Stimulated activated CD8-positive, alpha-beta memory T cell treated with anti-CD3 and anti-CD28 coated beads, Interleukin-12 subunit alpha, Interleukin-12 subunit beta, amount 100 ng/mL, for 1 hour (primary cell): Measurements from ENCODE around the gene CDK14.
"Not testable (repeated sequence)": the region's sequence is repeated elsewhere in the genome, so short reads cannot be mapped to it uniquely, and the experiment has no call there.

Experiments
- DNase-seq: peaks from one replicate; pipeline ENCODE4 v3.0.0-alpha.2; 2020; ENCODE audit warnings: low read depth

CDK14 gene

GRCh38 chr7:90900628-90901356, 304.7 kb downstream of the CDK14 start:
- DNase-seq: no peak

GRCh38 chr7:90903841-90904240, 307.7 kb downstream of the CDK14 start:
- DNase-seq: no peak

GRCh38 chr7:90910136-90910535, 314.0 kb downstream of the CDK14 start:
- DNase-seq: no peak

- DNase-seq: no peak
Observed at GRCh38 chr7:90916319-90916718, 320.2 kb downstream of the CDK14 start.

- no peak for DNase-seq
Observed at GRCh38 chr7:90917539-90917938, 321.4 kb downstream of the CDK14 start.

GRCh38 chr7:90918303-90918702, 322.2 kb downstream of the CDK14 start:
- DNase-seq: no peak

- DNase-seq: no peak
Observed at GRCh38 chr7:90919816-90920215, 323.7 kb downstream of the CDK14 start.

- DNase-seq: no peak
Observed at GRCh38 chr7:90920336-90920735, 324.2 kb downstream of the CDK14 start.

GRCh38 chr7:90923541-90923997, 327.4 kb downstream of the CDK14 start:
- no peak for DNase-seq

- not testable (repeated sequence) for DNase-seq
Observed at GRCh38 chr7:90928700-90929424, 332.7 kb downstream of the CDK14 start.

GRCh38 chr7:90931986-90932916, 336.1 kb downstream of the CDK14 start:
- no peak for DNase-seq

- no peak for DNase-seq
Observed at GRCh38 chr7:90933041-90933440, 336.9 kb downstream of the CDK14 start.

GRCh38 chr7:90933984-90934383, 337.9 kb downstream of the CDK14 start:
- DNase-seq: no peak

- DNase-seq: no peak
Observed at GRCh38 chr7:90938371-90938770, 342.2 kb downstream of the CDK14 start.

GRCh38 chr7:90939666-90940065, 343.5 kb downstream of the CDK14 start:
- DNase-seq: no peak

GRCh38 chr7:90944021-90944420, 347.9 kb downstream of the CDK14 start:
- DNase-seq: no peak

GRCh38 chr7:90945104-90945787, 349.1 kb downstream of the CDK14 start:
- no peak for DNase-seq

GRCh38 chr7:90946730-90947501, 350.8 kb downstream of the CDK14 start:
- no peak for DNase-seq

GRCh38 chr7:90948085-90948484, 352.0 kb downstream of the CDK14 start:
- DNase-seq: no peak

- no peak for DNase-seq
Observed at GRCh38 chr7:90951229-90951628, 355.1 kb downstream of the CDK14 start.
